HepG2 (cell line): ENCODE data around the gene MCM3AP. TPM values are rescaled to one million over a fixed set of nuclear protein-coding genes. Genes with fewer than 3 reads are reported as not detected.

Experiments used
- BORCS8-MEF2B ChIP-seq: sonication (generic); formaldehyde crosslinking; IDR thresholded peaks from 2 replicates; pipeline ENCODE4 v1.8.0; 2022; ENCODE audit warnings: mild to moderate bottlenecking, missing genetic modification reagents
- EED ChIP-seq: sonication (generic); formaldehyde crosslinking; IDR thresholded peaks from 2 replicates; pipeline ENCODE4 v1.5.0; 2020; ENCODE audit warnings: mild to moderate bottlenecking, missing genetic modification reagents
- ERF ChIP-seq: IDR thresholded peaks from 2 replicates; pipeline ENCODE4 v1.6.1; 2018; ENCODE audit warnings: missing biosample characterization, missing genetic modification reagents
- ETV6 ChIP-seq: sonication (generic); formaldehyde crosslinking; conservative IDR thresholded peaks from 2 replicates; pipeline ENCODE4 v1.4.0; 2020; ENCODE audit warnings: missing genetic modification reagents
- GABPB1 ChIP-seq: IDR thresholded peaks from 2 replicates; pipeline ENCODE4 v1.6.1; 2016; ENCODE audit warnings: mild to moderate bottlenecking, missing genetic modification reagents, moderate library complexity, missing compliant biosample characterization
- HCFC1 ChIP-seq: fragments of 150-350 bp; IDR thresholded peaks from 2 replicates; pipeline ENCODE4 v1.6.1; 2014; ENCODE audit warnings: low read depth, low read length
- HOXD1 ChIP-seq: sonication (generic); formaldehyde crosslinking; IDR thresholded peaks from 2 replicates; pipeline ENCODE4 v1.5.0; 2020; ENCODE audit warnings: missing genetic modification reagents
- KLF11 ChIP-seq: IDR thresholded peaks from 2 replicates; pipeline ENCODE4 v1.6.1; 2016; ENCODE audit warnings: missing compliant biosample characterization
- MEF2D ChIP-seq: sonication (generic); formaldehyde crosslinking; IDR thresholded peaks from 2 replicates; pipeline ENCODE4 v1.5.1; 2020; ENCODE audit warnings: mild to moderate bottlenecking, missing genetic modification reagents
- NCOR1 ChIP-seq: fragments of 200-600 bp; sonication (generic); IDR thresholded peaks from 2 replicates; pipeline ENCODE4 v1.7.0; 2017; ENCODE audit warnings: antibody characterized with exemption, low read length, borderline replicate concordance
- PHF5A ChIP-seq: IDR thresholded peaks from one replicate; pipeline ENCODE4 v1.6.1; 2018; ENCODE audit warnings: low read depth, missing genetic modification reagents; ENCODE audit not compliant: unreplicated experiment
- REPIN1 ChIP-seq: sonication (generic); formaldehyde crosslinking; IDR thresholded peaks from 2 replicates; pipeline ENCODE4 v1.8.0; 2022; ENCODE audit warnings: missing genetic modification reagents, low read depth, mild to moderate bottlenecking, borderline replicate concordance
- SNRNP70 ChIP-seq: fragments of 200-400 bp; formaldehyde crosslinking; IDR thresholded peaks from 2 replicates; pipeline ENCODE4 v1.6.1; 2017; ENCODE audit warnings: mild to moderate bottlenecking, low read depth, low read length, moderate library complexity
- YEATS4 ChIP-seq: sonication (generic); formaldehyde crosslinking; IDR thresholded peaks from 2 replicates; pipeline ENCODE4 v1.4.0; 2020; ENCODE audit warnings: missing genetic modification reagents, borderline replicate concordance
- ZFP1 ChIP-seq: IDR thresholded peaks from 2 replicates; pipeline ENCODE4 v1.6.1; 2016
- ZKSCAN5 ChIP-seq: sonication (generic); formaldehyde crosslinking; IDR thresholded peaks from 2 replicates; pipeline ENCODE4 v1.5.1; 2020; ENCODE audit warnings: mild to moderate bottlenecking, missing genetic modification reagents
- ZNF224 ChIP-seq: sonication (generic); formaldehyde crosslinking; IDR thresholded peaks from 2 replicates; pipeline ENCODE4 v1.5.0; 2020; ENCODE audit warnings: mild to moderate bottlenecking, missing genetic modification reagents
- ZNF253 ChIP-seq: sonication (generic); formaldehyde crosslinking; IDR thresholded peaks from 2 replicates; pipeline ENCODE4 v1.8.0; 2022; ENCODE audit warnings: mild to moderate bottlenecking, missing genetic modification reagents, borderline replicate concordance
- ZNF3 ChIP-seq: IDR thresholded peaks from 2 replicates; pipeline ENCODE4 v1.7.0; 2017; ENCODE audit warnings: inconsistent platforms
- ZNF460 ChIP-seq: sonication (generic); formaldehyde crosslinking; IDR thresholded peaks from 2 replicates; pipeline ENCODE4 v1.5.1; 2020; ENCODE audit warnings: missing genetic modification reagents, mild to moderate bottlenecking, borderline replicate concordance
- ZSCAN25 ChIP-seq: sonication (generic); formaldehyde crosslinking; IDR thresholded peaks from 2 replicates; pipeline ENCODE4 v1.8.0; 2022; ENCODE audit warnings: mild to moderate bottlenecking, missing genetic modification reagents
- polyA plus RNA-seq, 8 experiments: library from polyadenylated mRNA; depleted of rRNA in 3 of 8; stranded (reverse) in 7 of 8; unstranded in 1 of 8; fragments of >200 nt; fragmentation: Illumina TruSeq in 4 of 8; extraction: Trizol in 4 of 8; gene quantifications; 2 replicates each; pipeline versions ENCODE4 v1.2.1 to v1.2.3, GENCODE V29; 2011 to 2016; ENCODE audit warnings: low read depth in 4 of 8, missing spikeins in 1 of 8, mixed read lengths in 1 of 8; ENCODE audit not compliant: insufficient read depth in 1 of 8
- total RNA-seq, 5 experiments: library from RNA; depleted of rRNA; stranded (reverse); fragments of >200 nt; fragmentation: Illumina TruSeq; extraction: Trizol; gene quantifications; 2 replicates each; pipeline ENCODE4 v1.2.3, GENCODE V29; 2016; ENCODE audit warnings: low read depth in 1 of 5
- TF ChIP-seq, protein P1 (sequence below): sonication (generic); formaldehyde crosslinking; IDR thresholded peaks from 2 replicates; pipeline ENCODE4 v1.9.0; 2021; ENCODE audit warnings: missing genetic modification reagents, borderline replicate concordance
- TF ChIP-seq, protein P2 (sequence below), 2 experiments: sonication (generic) in 1 of 2; formaldehyde crosslinking in 1 of 2; IDR thresholded peaks; 2 replicates each; pipeline versions ENCODE4 v1.5.1 to v1.6.1; 2011 to 2020; ENCODE audit warnings: borderline replicate concordance in 1 of 2, low read depth in 1 of 2, low read length in 1 of 2, mild to moderate bottlenecking in 1 of 2, missing genetic modification reagents in 1 of 2, moderate library complexity in 1 of 2
- TF ChIP-seq, protein P3 (sequence below): sonication (generic); formaldehyde crosslinking; IDR thresholded peaks from 2 replicates; pipeline ENCODE4 v1.8.0; 2022; ENCODE audit warnings: missing genetic modification reagents, low read depth, mild to moderate bottlenecking, borderline replicate concordance

The MCM3AP gene
- total and polyA plus RNA-seq, 2 of the 13 experiments (the other 11 are each of a cell fraction or from before 2014, with no cell fraction given): 27.0 to 54.7 TPM

DNA sequence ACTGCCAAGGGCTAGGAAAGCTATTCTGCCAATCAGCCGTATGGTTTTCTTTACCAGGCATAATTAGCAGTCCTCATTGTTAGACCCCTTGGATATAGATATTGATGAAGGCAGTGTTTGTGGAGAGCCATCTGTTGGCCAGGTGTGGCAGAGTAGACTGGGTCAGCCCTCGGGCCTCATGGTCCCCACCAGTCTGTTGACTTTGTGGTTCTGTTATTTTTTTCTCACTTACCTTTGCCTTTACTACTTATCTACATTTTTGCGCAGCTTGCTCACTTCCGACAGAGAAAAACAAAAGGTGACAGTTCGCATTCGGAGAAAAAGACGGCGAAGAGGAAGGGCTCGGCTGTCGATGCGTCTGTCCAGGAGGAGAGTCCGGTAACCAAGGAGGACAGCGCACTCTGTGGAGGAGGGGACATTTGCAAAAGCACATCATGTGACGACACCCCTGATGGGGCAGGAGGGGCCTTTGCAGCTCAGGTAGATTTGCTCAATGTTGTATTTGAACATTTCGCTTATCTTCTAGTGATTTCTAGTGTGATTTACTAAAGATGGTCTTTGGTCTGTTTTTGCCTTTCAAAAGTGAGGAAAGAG lies 40.8 kb upstream of the MCM3AP start (continued):
- TF ChIP-seq NCOR1: no peak
- TF ChIP-seq HOXD1 (CRISPR knock-in tag): no peak
- no peak for TF ChIP-seq ZFP1 (CRISPR knock-in tag)
- TF ChIP-seq ZKSCAN5 (CRISPR knock-in tag): no peak
- no peak for TF ChIP-seq ZNF224
- no peak for TF ChIP-seq ERF (CRISPR knock-in tag)
- no peak for TF ChIP-seq MEF2D (CRISPR knock-in tag)
- TF ChIP-seq, protein P1, sequence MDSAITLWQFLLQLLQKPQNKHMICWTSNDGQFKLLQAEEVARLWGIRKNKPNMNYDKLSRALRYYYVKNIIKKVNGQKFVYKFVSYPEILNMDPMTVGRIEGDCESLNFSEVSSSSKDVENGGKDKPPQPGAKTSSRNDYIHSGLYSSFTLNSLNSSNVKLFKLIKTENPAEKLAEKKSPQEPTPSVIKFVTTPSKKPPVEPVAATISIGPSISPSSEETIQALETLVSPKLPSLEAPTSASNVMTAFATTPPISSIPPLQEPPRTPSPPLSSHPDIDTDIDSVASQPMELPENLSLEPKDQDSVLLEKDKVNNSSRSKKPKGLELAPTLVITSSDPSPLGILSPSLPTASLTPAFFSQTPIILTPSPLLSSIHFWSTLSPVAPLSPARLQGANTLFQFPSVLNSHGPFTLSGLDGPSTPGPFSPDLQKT (CRISPR knock-in tag): no peak
- no peak for TF ChIP-seq GABPB1 (CRISPR knock-in tag)
- no peak for TF ChIP-seq YEATS4 (CRISPR knock-in tag)
- no peak for TF ChIP-seq KLF11 (CRISPR knock-in tag)
- TF ChIP-seq ZNF460 (CRISPR knock-in tag): no peak
- TF ChIP-seq REPIN1 (CRISPR knock-in tag): no peak
- no peak for TF ChIP-seq EED
- no peak for TF ChIP-seq PHF5A (CRISPR knock-in tag)
- no peak for TF ChIP-seq ZSCAN25 (CRISPR knock-in tag)
- no peak for TF ChIP-seq HCFC1
- TF ChIP-seq, protein P2, sequence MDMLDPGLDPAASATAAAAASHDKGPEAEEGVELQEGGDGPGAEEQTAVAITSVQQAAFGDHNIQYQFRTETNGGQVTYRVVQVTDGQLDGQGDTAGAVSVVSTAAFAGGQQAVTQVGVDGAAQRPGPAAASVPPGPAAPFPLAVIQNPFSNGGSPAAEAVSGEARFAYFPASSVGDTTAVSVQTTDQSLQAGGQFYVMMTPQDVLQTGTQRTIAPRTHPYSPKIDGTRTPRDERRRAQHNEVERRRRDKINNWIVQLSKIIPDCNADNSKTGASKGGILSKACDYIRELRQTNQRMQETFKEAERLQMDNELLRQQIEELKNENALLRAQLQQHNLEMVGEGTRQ (IDR thresholded peaks at IDR 0.05; ENCODE audit: low read depth, low read length): no peak
- TF ChIP-seq, protein P2 (CRISPR knock-in tag; IDR thresholded peaks at IDR 0.05; ENCODE audit: borderline replicate concordance): no peak
- TF ChIP-seq, protein P3, sequence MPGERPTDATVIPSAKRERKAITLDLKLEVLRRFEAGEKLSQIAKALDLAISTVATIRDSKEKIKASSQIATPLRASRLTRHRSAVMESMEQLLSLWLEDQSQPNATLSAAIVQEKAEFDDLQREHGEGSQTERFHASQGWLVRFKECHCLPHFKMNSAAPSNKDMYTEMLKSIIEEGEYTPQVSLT: no peak
- no peak for TF ChIP-seq ZNF253 (CRISPR knock-in tag)
- TF ChIP-seq BORCS8-MEF2B (CRISPR knock-in tag): no peak
- no peak for TF ChIP-seq SNRNP70
- TF ChIP-seq ETV6 (CRISPR knock-in tag): no peak
- no peak for TF ChIP-seq ZNF3
